HG02610 (cell line): ENCODE measurements around the gene RIPPLY3.
"Not testable (repeated sequence)": the region's sequence is repeated elsewhere in the genome, so short reads cannot be mapped to it uniquely, and the experiment has no call there.

Experiments used
- ATAC-seq: cut with Tn5 transposase; IDR thresholded peaks from one replicate; pipeline ENCODE4 v1.9.1; 2021; ENCODE audit warnings: mild to moderate bottlenecking, moderate library complexity; ENCODE audit not compliant: unreplicated experiment

Gene RIPPLY3

DNA sequence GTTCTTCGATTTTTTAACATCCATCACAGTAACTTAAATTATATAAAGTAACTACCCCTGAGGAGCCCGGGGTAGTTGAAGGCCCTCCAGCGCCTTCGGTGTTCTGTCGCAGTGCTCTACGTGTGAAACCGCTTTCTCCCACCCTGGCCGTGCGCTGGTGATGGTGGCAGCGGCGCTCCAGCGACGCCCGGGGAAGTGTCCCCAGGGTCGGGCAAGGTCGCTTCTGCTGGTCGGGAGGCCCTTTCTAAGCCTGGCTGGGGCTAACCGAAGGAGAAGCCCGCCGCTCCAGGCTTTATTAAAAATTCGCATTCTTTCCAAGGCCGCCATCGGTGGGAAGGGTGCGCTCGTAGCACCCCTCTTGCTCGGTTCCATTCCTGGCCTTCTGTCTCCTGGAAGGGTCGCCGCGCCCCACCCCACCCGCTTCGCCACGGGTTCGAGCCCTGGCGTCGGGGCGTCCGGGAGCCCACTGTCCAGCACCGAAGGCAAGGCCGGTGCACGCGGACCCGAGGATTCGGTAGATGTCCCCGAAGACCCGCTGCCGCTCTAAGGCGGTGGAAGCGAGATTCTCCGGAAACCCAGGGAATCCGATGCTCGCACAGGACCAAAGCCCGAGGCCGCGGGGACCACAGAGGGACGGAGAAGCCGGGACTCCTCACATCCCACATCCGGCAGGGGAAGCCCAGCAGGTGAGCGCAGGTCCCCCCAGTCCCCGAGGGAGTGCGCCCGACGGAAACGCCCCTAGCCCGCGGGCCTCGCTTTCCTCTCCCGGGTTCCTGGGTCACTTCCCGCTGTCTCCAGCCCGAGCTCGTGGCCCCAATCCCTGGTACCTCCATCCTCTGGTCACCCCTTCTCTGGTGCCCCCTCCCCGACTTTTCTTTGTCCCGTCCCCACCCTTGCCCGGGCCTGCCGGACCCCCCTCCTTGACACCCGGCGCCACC, 685 bp upstream of the RIPPLY3 start:
- no peak for ATAC-seq

DNA sequence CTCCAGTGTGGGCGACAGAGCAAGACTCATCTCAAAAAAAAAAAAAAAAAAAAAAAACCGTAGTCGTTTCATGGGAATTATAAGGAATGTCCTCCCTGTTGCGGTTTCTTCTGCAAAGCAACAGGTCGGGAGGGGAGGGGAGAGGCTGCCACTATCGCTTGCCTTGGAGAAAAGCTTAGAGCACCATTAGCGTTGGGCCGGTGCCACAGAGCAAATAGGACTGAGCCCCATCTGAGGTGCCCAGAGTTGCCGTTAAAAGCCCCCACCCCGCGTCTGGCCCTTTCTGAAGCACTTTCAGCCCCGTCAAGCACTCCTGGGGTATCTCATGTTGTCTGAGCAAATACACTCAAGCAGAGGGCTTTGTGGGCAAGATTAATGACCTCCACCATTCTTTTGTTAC, 2.2 kb downstream of the RIPPLY3 start:
- no peak for ATAC-seq

DNA sequence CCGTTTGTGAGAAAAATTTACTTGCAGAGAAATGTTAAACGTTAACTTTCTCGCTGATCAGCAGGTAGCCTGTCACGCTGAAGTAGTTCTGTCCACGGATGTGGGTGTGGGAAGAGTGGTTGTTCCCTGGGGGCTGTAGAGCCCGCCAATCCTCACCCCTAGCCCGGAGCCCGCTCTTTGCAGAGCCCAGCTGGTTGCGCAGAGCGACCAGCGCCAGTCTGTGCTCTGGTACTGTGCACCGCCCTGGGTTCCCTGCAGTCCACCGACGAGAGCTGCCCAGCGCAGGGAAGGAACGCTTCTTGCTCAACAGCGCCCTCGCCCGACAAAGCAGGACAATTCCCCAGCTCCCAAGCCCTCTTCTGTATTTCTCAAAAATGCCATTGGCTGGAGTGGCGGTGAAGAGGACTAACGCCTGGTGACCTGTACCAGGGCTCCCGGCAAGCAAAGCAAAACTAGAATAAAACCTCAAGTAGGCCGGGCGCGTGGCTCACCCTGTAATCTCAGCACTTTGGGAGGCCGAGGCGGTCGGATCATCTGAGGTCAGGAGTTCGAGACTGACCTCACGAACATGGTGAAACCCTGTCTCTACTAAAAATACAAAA, 3.3 kb downstream of the RIPPLY3 start:
- no peak for ATAC-seq

DNA sequence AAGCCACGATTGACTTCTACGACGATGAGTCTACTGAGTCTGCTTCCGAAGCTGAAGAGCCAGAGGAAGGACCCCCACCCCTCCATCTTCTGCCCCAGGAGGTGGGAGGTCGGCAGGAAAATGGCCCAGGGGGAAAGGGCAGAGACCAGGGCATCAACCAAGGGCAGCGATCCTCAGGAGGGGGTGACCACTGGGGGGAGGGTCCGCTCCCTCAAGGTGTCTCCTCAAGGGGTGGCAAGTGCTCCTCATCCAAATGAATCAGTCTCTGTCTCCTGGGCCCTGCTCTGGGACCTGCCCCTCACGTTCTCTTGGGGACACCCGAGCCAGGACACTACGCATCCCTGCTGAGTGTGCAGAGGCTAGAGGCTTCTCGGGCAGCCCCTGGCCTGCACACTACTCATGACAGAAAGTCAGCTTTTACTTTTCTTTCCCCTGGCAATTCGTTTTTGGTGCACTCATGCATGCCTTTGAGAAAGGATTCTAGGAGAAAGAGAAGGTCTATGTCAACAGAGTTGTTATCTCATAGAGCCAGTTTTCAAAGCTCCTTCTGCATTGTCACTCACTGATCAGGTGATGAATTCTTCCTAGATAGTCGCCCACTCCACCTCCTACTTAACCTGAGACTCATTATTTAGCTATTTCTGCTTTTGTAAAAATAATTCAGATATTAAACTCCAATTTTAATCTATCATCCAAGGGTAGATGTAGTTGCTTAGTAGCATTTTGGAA, 11.6 kb downstream of the RIPPLY3 start:
- ATAC-seq: no peak

DNA sequence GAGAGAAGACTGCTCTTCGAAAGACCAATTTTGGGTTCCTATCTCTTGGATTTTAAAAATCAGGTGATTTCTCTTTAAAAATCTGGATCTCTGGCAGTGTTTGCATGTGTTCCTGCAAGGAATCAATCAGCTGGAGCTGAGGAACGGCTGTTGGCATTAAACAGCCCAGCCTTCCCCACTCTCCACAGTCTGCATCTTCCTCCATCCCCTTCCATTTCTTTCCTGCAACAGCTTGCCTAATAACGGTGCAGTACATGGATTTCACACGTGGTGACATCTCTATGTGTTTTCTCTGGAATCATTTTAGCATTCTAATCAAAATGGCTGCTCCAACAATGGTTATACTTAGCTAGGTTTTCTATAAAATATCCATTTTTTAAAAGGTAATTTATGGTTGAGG, 20.0 kb downstream of the RIPPLY3 start:
- no peak for ATAC-seq

- no peak for ATAC-seq
Measured at GRCh38 chr21:37028570-37028969, 22.1 kb downstream of the RIPPLY3 start.

- no peak for ATAC-seq
Measured at GRCh38 chr21:37030864-37031263, 24.4 kb downstream of the RIPPLY3 start.

DNA sequence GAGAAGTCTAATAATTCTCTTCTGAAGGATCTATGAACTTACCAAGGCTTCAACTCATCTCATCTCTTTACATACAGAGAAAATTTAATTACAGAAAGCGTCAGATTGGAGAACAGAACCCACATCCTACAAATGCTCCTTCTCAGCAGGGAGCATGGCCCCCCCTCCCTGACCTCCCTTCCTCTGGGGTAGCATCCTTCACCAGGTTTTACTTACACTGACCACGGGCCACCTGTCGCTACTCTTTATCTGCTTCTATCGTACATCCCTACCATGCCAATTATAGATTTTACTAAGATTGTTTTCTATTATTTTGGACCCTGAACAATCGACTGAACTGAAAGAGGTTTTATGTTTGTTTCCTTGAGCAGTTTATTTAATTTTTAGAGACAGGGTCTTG, 25.8 kb downstream of the RIPPLY3 start:
- no peak for ATAC-seq

- ATAC-seq: no peak
Measured at GRCh38 chr21:37032877-37033471, 26.5 kb downstream of the RIPPLY3 start.

DNA sequence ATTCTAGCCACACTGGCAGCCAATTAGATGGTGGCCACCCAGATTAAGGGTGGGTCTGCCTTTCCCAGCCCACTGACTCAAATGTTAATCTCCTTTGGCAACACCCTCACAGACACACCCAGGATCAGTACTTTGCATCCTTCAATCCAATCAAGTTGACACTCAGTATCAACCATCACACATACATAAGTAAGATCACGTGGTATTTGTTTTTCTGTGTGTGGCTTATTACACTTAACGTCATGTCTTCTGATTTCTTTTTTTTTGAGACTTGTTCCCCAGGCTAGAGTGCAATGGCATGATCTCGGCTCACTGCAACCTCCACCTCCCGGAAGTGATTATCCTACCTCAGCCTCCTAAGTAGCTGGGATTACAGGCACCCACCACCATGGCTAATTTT, 27.9 kb downstream of the RIPPLY3 start:
- ATAC-seq: not testable (repeated sequence)

GRCh38 chr21:37036177-37036576, 29.7 kb downstream of the RIPPLY3 start:
- no peak for ATAC-seq

DNA sequence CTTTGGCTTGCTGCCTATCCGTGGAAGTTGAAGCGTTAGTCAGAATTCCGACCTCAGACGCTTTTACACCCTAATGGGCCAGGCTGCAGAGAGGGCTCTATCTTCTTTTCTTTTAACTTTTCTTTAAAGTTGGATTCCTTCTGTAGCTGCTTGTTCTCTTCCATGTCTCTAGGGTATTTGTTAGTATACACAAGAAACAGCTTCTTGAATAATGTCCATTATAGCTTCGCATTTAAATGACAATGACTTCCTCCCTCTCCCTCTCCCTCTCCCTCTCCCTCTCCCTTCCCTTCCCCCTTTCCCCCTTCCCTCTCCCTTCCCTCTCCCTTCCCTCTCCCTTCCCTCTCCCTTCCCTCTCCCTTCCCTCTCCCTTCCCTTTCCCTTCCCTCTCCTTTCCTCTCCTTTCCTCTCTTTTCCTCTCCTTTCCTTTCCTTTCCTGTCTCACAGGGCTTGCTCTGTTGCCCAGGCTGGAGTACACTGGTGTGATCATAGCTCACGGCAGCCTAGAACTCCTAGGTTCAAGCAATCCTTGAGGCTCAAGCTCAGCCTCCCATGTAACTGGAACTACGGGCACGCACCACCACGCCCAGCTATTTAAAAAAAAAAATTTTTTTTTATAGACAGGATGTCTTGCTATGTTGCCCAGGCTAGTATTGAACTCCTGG, 33.0 kb downstream of the RIPPLY3 start:
- no peak for ATAC-seq

DNA sequence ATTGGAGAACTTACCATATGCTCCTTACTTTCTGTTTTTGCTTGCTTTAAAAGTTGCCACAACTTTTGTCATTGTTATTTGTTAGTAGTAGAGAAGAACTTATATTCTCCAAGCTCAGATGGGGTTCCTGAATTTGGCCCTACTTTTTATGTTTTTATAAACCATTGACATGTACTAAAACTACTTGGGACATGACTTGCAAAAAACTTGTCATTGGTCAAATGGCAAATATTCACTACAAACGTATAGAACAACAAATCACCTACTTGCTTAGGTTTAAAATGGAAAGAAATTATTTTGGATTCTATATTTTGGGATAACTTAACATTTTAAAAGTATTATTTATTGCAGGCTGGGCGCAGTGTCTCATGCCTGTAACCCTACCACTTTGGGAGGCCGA, 33.7 kb downstream of the RIPPLY3 start:
- no peak for ATAC-seq

- no peak for ATAC-seq
Measured at GRCh38 chr21:37041706-37042271, 35.3 kb downstream of the RIPPLY3 start.

GRCh38 chr21:37043818-37044217, 37.3 kb downstream of the RIPPLY3 start:
- no peak for ATAC-seq

GRCh38 chr21:37044643-37045042, 38.1 kb downstream of the RIPPLY3 start:
- no peak for ATAC-seq

GRCh38 chr21:37045149-37045548, 38.6 kb downstream of the RIPPLY3 start:
- no peak for ATAC-seq

GRCh38 chr21:37045556-37045955, 39.1 kb downstream of the RIPPLY3 start:
- no peak for ATAC-seq

DNA sequence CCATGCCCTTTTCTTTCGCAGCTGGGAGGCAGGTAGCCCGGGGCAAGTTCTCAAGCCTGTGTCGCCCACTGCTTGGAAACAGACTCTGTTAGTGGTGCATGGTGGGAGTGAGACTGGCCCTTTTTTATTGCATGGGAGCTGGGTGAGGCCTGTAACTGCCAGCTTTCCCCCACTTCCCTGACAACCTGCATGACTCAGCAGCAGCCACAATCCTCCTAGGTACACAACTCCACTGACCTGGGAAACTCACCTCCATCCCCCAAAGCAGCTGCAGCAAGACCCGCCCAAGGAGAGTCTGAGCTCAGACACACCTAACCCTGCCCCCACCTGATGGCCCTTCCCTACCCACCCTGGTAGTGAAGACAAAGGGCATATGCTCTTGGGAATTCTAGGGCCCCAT, 40.6 kb downstream of the RIPPLY3 start:
- ATAC-seq: no peak

GRCh38 chr21:37049741-37050140, 43.2 kb downstream of the RIPPLY3 start:
- ATAC-seq: not testable (repeated sequence)
